Stimulated activated naive CD8-positive, alpha-beta T cell treated with anti-CD3 and anti-CD28 coated beads, Interleukin-15, Interleukin-2, amounts not matched to agents 100 ng/mL and 50 ng/mL, for 24 hours (primary cell): Measurements from ENCODE around the gene CCDC70.

ENCODE experiments used
- H3K27ac Mint-ChIP-seq: one replicate; pipeline ENCODE4 v1.8.0; 2021; ENCODE audit warnings: mild to moderate bottlenecking, mixed read lengths
- H3K27me3 Mint-ChIP-seq: one replicate; pipeline ENCODE4 v1.8.0; 2021; ENCODE audit warnings: mixed read lengths
- H3K36me3 Mint-ChIP-seq: one replicate; pipeline ENCODE4 v1.8.0; 2021; ENCODE audit warnings: low read depth, mixed read lengths
- H3K4me1 Mint-ChIP-seq: one replicate; pipeline ENCODE4 v1.8.0; 2021; ENCODE audit warnings: low read depth, mixed read lengths
- H3K4me3 Mint-ChIP-seq: one replicate; pipeline ENCODE4 v1.8.0; 2021; ENCODE audit warnings: mild to moderate bottlenecking, mixed read lengths
- H3K9me3 Mint-ChIP-seq: one replicate; pipeline ENCODE4 v1.8.0; 2021; ENCODE audit warnings: mixed read lengths

The CCDC70 gene

DNA sequence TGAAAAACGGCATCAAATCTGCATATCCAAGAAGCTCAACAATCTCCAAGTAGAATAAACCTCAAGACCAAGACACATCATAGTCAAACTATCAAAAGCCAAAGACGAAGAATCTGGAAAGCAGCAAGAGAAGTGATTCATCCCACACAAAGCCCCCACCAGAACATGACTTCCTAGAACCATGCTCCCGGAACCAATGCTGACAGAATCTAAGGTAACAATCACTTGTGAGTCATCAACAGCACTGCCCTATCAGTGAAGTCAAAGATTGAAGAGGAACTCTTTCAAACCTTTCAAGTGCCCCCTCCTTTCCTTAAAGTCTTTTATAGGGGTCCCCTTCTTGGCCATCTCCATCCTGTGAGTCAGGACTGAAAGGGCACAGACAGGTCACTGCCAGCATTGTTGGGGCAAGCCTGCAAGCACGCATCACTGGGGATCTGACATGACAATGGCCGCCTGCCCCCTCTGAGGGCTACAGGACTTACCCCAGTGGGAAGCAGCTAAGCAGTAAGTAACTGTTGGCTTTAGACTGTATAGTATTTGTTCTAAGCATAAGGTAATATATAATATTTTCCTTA, at the start of gene CCDC70:
Gene CCDC70 (plus strand): TSS at position 247 of the 578 bp plus-strand sequence. CDS start 3,443 bp downstream, outside the sequence.
- Mint-ChIP-seq H3K4me3 (no peak within 1 kb of the TSS), H3K27ac (peak within 1 kb of the TSS; percentile 33)

DNA sequence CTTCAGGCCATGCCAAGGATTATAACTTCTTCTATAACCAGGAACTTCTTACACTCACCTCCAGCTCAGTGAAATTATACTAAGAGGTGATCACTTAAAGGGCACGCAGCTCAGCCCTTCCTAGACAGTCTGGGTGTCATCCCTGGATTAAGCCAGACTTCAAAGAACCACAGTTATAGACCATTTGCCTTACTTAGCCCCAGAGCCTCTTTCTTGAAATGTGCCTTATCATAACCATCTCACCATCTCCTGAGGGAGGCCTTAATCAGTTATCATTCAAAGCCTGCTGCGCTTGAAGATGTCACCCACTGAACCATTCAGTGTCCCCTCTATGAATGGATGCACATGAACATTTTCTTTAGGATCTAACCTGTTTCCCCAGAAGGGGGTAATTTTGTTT, 47.7 kb upstream of the CCDC70 start:
- peak overlapping the region; percentile 83 for H3K27ac Mint-ChIP-seq
- no peak overlapping the region for H3K4me3 Mint-ChIP-seq
- peaks cover 83% of the 10 kb centered on the region for H3K4me1 Mint-ChIP-seq
- no peaks in the 10 kb centered on the region for H3K27me3 Mint-ChIP-seq
- peaks cover 3% of the 10 kb centered on the region for H3K36me3 Mint-ChIP-seq
- H3K9me3 Mint-ChIP-seq: no peaks in the 10 kb centered on the region

More for the DNA sequence above, at the start of gene CCDC70:
- Mint-ChIP-seq H3K27me3 (peaks cover 8% of the 10 kb centered on the region), H3K36me3 (no peaks in the 10 kb centered on the region), H3K9me3 (no peaks in the 10 kb centered on the region), H3K4me1 (peaks cover 23% of the 10 kb centered on the region)

DNA sequence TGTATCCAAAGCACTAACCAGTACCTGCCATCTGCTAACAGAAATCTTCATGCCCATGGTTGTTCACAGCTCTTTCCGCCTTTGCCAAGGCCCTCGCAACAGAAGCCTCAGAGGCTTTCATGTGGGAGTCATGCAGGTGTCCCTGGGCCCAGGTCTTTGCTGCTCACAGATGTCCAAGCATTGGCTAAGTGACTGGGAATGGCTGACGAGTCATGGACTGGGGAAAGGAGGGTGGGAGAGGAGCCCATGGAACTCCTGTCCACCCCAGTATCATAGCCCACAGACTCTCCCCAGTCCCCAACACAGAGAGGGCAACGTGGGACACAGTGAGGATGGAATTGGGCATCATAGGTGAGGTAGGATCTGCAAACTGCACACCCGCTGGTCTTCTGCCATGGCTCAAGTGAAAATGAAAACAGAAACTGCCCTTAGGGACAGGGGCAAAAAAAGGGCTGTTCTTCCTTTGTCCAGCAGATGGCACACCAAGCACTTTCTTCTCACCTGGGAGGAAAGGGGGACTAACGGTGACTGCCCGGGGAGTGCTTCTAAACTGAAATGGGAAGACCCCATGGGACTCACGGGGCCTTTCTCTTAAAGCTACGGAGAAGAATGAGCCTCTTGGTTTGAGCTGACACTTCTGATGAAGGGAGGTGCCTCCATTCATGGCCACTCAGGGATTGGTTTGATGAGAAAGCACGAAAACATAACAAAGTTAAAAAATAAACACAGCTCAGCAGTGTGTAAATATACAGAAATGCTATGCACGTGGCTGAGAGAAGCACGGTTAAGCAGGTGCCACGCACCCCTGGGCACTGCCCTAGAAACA, 46.7 kb upstream of the CCDC70 start:
- Mint-ChIP-seq H3K36me3 (no peaks in the 10 kb centered on the region), H3K27ac (peak overlapping the region; percentile 83), H3K4me3 (peak overlapping the region; percentile 61), H3K4me1 (peaks cover 93% of the 10 kb centered on the region), H3K9me3 (no peaks in the 10 kb centered on the region), H3K27me3 (no peaks in the 10 kb centered on the region)

DNA sequence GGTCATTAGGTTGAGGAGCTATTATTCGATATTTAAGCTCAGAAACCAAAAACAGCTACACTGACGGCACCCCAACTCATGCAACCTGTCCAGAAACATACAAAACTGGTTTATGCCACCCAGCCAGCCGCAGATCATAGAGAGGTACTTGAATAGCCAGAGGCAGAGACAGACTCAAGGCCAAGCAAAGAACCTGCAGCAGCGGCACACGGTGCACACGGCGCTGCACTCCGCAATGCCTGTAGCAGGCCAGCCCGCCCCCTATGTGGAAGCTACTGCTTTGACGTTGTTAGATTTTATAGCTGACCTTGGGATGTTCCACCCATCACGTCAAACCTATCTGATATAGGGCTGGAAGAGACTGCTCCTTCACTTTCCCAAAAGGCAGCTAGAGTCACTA, 45.9 kb upstream of the CCDC70 start:
- H3K27me3 Mint-ChIP-seq: no peaks in the 10 kb centered on the region
- H3K4me1 Mint-ChIP-seq: peaks cover 99% of the 10 kb centered on the region
- H3K4me3 Mint-ChIP-seq: peak overlapping the region; percentile 61
- H3K9me3 Mint-ChIP-seq: no peaks in the 10 kb centered on the region
- H3K27ac Mint-ChIP-seq: peak overlapping the region; percentile 83
- H3K36me3 Mint-ChIP-seq: no peaks in the 10 kb centered on the region

DNA sequence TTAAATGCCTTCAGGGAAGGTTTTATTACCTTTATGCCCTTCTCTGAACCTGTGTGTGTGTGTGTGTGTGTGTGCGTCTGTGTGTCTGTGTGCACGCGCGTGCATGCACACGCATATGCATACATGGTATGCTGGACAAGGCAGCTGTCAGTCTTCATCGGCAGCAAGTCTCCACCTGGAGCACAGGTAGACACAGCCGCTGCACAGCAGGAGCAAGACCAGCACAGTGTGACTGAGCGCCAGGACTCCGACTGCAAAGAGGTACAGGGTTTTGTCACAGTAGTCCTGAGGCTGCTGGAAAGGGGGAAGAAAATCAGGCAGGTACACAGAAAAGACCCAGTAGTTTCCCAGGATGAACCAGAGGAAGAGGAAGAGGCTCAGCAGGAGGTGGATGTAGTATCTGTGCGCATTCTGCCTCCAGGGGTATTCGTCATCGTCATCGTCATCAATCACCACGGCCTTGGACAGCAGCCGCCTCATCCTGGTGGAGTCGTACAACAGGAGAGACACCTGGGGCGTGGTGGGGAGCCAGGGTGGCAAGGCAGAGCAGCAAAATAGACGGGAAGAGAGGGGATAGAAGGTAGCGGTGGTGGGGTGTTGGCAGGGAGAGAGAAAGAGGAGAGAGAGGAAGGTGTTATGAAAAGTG, 45.0 kb upstream of the CCDC70 start:
- no peaks in the 10 kb centered on the region for H3K9me3 Mint-ChIP-seq
- no peaks in the 10 kb centered on the region for H3K36me3 Mint-ChIP-seq
- peak overlapping the region; percentile 56 for H3K27ac Mint-ChIP-seq
- no peaks in the 10 kb centered on the region for H3K27me3 Mint-ChIP-seq
- peaks cover 99% of the 10 kb centered on the region for H3K4me1 Mint-ChIP-seq
- H3K4me3 Mint-ChIP-seq: no peak overlapping the region

DNA sequence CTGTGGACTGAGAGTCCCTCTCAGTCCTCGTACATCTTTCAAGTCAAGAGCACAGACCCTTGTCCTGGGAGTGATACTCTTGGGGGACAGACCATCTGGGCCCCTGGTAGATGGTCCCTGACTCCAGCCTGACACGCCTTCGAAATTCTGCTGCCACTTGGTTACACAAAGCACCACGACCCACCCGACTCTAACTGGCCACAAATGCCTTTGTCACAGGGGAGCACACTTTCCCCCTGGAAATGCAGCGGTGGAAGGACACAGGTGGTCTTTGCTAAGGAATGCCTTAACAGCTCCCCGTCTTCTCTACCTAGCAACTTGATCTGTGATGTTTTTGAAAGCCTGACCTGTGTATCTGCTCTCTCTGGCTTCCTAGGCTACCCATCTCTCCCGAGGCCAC, 44.1 kb upstream of the CCDC70 start:
- Mint-ChIP-seq H3K27ac (peak overlapping the region; percentile 98), H3K4me1 (peaks cover 99% of the 10 kb centered on the region), H3K4me3 (peak overlapping the region; percentile 79), H3K36me3 (no peaks in the 10 kb centered on the region), H3K27me3 (no peaks in the 10 kb centered on the region), H3K9me3 (no peaks in the 10 kb centered on the region)

DNA sequence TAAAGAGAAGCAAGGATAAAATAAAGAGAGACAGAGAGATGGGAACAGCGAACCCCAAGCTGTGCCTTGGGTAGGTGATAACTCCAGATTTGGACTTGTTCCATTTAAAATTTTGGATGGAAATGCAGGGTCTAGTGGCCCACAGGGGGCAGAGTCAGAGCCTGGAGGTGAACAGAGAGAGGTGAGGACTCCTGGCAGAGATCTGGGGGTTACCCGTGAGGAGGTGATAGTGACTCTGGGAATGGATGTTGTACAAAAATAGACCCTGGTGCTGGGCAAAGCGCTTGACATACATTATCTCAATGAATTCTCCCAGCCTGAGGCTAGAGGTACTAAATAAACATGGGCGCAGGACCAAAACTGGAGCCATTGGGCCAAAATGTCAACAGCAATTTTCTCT, 43.5 kb upstream of the CCDC70 start:
- no peaks in the 10 kb centered on the region for H3K36me3 Mint-ChIP-seq
- H3K27ac Mint-ChIP-seq: peak overlapping the region; percentile 98
- H3K4me1 Mint-ChIP-seq: peaks cover 99% of the 10 kb centered on the region
- peak overlapping the region; percentile 79 for H3K4me3 Mint-ChIP-seq
- no peaks in the 10 kb centered on the region for H3K9me3 Mint-ChIP-seq
- no peaks in the 10 kb centered on the region for H3K27me3 Mint-ChIP-seq

DNA sequence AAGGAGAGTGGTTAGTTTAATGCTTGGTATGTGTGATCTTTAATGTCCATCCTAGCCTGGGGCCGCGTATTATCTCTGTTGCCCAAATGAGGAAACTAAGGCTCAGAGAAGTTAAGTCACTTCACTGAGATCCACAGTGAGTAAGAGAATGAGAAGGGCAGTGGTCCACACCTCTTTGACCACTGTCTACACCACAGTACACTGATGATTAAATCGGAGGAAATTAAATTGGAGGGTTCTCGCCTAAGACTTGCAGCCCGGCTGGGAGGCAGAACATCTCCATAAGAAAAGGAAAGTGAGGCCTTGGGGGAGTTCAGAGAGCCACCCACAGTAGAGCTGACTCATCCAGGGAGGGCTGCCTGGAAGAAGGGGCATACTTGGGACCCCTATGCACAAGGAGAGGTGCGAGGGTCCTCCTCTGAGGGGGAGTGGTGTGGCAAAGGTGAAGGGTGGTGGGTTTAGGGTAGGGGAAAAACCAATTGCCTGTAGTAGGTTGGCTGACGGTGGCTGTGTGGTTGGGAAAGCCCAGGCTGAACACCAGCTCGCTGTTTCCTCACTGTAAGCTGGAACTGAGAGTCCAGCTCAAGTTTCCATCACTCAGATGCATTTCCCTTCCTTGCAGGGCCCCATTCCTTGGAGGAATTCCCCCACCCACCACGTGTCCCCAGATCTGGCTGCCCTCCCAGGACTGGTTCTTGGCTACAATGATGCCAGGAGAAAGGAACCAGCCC, 42.8 kb upstream of the CCDC70 start:
- Mint-ChIP-seq H3K36me3 (no peaks in the 10 kb centered on the region), H3K4me1 (peaks cover 100% of the 10 kb centered on the region), H3K4me3 (peak overlapping the region; percentile 79), H3K27me3 (no peaks in the 10 kb centered on the region), H3K27ac (peak overlapping the region; percentile 98), H3K9me3 (no peaks in the 10 kb centered on the region)

DNA sequence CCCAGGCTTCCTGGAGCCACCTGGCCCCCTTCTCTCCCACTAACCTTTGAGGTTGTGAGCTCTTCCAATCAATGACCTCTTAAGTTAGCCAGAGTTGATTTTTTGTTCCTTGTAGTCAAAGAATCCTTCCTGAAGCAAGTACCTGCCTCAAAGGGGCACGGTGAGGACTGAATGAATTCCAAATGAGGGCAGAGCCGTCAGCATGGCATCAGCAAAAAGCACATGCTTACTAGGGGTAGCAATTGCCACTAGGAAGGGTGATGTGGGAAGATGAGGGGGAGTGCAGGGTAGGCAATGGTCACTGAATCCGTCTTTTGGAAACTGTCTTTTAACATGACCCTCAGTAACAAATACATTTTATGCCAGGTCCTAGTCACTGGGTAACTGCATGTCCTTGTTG, 42.2 kb upstream of the CCDC70 start:
- Mint-ChIP-seq H3K27ac (peak overlapping the region; percentile 98), H3K27me3 (no peaks in the 10 kb centered on the region), H3K36me3 (no peaks in the 10 kb centered on the region), H3K9me3 (no peaks in the 10 kb centered on the region), H3K4me3 (peak overlapping the region; percentile 79), H3K4me1 (peaks cover 100% of the 10 kb centered on the region)

DNA sequence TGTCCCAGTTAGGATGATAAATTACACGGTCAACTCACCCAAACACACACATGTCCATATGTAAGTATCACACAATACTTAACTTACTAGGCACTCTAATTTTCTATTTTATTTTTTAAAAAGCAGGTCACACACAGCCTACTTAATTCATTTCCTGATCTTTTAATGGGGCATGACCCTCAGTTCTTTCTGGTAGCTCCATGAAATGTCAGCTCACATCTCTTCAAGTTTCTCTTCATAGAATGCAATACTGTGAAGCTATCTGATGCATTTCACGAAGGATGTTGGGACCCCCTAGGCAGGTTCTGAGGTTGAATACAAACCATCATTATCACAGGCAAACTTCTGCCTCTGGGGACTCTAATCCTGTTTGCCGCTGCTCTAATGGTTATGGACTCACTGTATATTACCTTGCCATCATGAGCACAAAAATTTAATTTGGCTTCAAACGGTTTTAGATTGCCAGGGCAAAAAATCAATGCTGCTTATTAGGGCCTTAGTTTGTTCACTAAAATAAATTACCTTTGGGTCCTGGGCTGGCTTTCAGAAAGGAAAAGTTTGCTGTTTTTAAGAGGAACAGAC, 41.7 kb upstream of the CCDC70 start:
- Mint-ChIP-seq H3K9me3 (no peaks in the 10 kb centered on the region), H3K4me1 (peaks cover 100% of the 10 kb centered on the region), H3K4me3 (peak overlapping the region; percentile 79), H3K27me3 (no peaks in the 10 kb centered on the region), H3K27ac (peak overlapping the region; percentile 98), H3K36me3 (no peaks in the 10 kb centered on the region)

DNA sequence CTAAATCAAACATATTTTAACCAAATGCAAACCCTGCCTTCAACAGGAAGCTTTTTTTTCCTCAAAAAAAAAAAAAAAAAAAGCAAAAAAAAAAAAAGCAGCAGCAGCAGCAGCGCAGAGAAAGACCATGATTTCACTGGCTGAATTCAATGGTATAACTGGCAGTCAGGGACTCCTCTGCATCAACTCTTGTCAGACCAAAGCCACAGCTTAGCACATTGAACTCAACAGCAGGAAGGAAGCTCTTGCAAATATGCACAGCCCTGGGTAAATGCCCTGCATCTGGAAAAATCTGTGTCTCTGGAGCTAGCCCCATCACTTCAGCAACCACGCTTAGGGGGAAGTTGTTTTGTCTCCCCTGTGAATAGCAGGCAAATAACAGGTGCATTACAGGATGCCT, 40.2 kb upstream of the CCDC70 start:
- no peaks in the 10 kb centered on the region for H3K27me3 Mint-ChIP-seq
- no peaks in the 10 kb centered on the region for H3K9me3 Mint-ChIP-seq
- peaks cover 100% of the 10 kb centered on the region for H3K4me1 Mint-ChIP-seq
- no peaks in the 10 kb centered on the region for H3K36me3 Mint-ChIP-seq
- H3K4me3 Mint-ChIP-seq: peak overlapping the region; percentile 79
- peak overlapping the region; percentile 98 for H3K27ac Mint-ChIP-seq

DNA sequence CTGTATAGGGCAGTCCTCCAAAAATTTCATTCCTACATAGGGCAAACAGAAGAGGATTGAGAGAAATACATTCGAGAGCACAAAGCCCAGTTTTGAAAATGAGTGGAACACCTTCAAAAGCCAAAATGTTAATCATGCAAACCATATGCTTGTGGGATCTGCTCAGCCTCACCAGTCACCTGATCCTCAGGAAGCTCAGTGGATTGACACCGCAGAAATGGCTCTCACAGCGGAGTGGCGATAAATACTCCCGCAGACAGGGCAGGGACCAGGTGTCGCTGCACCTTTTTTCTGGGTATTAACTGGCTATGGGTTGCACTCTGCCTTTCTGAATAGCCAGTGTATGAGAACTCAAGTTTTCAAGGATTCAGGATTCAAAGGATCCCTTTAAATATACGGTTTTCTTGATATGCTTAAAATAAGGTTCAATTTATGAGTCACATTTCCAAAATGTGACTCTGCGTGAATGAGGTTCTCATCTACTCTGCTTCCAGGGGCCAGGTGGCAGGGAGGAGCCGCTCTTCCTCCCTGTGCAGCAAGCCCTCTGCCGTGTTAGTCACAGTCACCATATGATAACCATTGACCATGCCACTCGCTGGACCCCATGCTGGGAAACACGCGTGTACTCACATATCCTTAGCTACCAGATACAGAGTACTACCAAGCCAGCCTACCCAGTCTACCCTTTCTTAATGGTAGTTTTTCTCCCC, 39.5 kb upstream of the CCDC70 start:
- H3K27me3 Mint-ChIP-seq: no peaks in the 10 kb centered on the region
- H3K4me1 Mint-ChIP-seq: peaks cover 100% of the 10 kb centered on the region

DNA sequence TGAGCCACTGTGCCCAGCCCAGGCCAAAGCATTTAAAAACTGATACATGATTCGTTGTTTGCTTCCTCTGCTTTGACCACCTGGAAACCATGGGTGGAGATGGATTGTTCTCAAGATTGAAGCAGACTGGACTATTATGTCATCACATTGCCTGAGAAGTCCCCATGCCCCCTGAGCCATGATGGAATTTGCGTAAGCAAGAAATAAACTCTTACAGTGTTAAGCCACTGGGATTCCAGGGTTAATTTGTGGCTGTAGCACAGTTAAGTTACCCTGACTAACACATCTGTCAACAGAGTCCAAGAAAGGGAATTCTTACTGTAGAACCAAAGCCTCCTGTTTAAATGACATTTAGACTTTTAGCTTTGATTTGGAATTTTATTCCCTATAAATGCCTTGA, 38.4 kb upstream of the CCDC70 start:
- H3K27ac Mint-ChIP-seq: peak overlapping the region; percentile 85
- H3K4me1 Mint-ChIP-seq: peaks cover 100% of the 10 kb centered on the region
- H3K9me3 Mint-ChIP-seq: no peaks in the 10 kb centered on the region
- no peaks in the 10 kb centered on the region for H3K36me3 Mint-ChIP-seq
- no peaks in the 10 kb centered on the region for H3K27me3 Mint-ChIP-seq
- peak overlapping the region; percentile 79 for H3K4me3 Mint-ChIP-seq

More for the DNA sequence above, 39.5 kb upstream of the CCDC70 start:
- peak overlapping the region; percentile 98 for H3K27ac Mint-ChIP-seq
- H3K36me3 Mint-ChIP-seq: no peaks in the 10 kb centered on the region
- no peaks in the 10 kb centered on the region for H3K9me3 Mint-ChIP-seq
- peak overlapping the region; percentile 79 for H3K4me3 Mint-ChIP-seq

DNA sequence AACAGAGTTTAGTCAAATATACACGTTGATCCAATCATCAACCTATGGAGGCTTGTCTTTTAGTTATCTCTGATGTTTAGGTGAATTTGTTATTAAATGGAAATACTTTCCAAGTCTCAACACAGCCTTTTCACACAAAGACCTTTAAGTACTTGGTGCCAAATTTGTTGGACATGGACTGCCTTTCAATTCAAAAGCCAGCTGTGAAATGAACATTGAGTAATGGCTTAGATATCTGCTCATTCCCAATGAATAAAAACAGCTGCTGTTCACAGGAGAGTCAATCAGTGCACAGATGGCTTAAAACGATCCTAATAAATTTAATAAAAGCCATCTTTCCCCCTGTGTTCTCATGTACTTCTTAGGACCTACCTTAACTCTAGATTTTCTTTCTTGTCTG, 37.9 kb upstream of the CCDC70 start:
- Mint-ChIP-seq H3K27ac (peak overlapping the region; percentile 85), H3K36me3 (no peaks in the 10 kb centered on the region), H3K27me3 (no peaks in the 10 kb centered on the region), H3K9me3 (no peaks in the 10 kb centered on the region), H3K4me3 (peak overlapping the region; percentile 79), H3K4me1 (peaks cover 100% of the 10 kb centered on the region)
